SK-N-SH (cell line): ENCODE measurements around the gene MAPT. TPM values are rescaled to one million over a fixed set of nuclear protein-coding genes. Genes with fewer than 3 reads are reported as not detected.

Experiments
- CTCF ChIA-PET: fragments of 300-600, 350-600 bp; formaldehyde crosslinking; extraction: SDS; loops from one replicate; lab custom pipeline; 2021; lab: Yijun Ruan, JAX
- POLR2A ChIA-PET: fragments of 350-600 bp; sonication (Branson Sonifier 250); formaldehyde crosslinking; extraction: SDS; loops from one replicate; lab custom pipeline; 2020; ENCODE audit warnings: antibody characterized with exemption, inconsistent platforms; lab: Yijun Ruan, JAX
- DNase-seq: peaks from one replicate; pipeline ENCODE4 v3.0.0; 2012
- H2AFZ ChIP-seq: fragments of 200-600 bp; sonication (generic); 2 replicates; pipeline ENCODE4 v1.8.1; 2016; ENCODE audit warnings: antibody characterized with exemption, mild to moderate bottlenecking, low read depth
- H3F3A ChIP-seq: fragments of 200-600 bp; sonication (generic); replicated peaks from 2 replicates; pipeline ENCODE3; 2016; ENCODE audit warnings: antibody characterized with exemption, mild to moderate bottlenecking; ENCODE audit not compliant: insufficient read depth
- H3K27ac ChIP-seq, 2 experiments: fragments of 200-500 bp in 1 of 2; fragments of 200-600 bp in 1 of 2; sonication (Bioruptor generic) in 1 of 2; sonication (generic), shearing (Covaris generic) in 1 of 2; 2 replicates each; pipeline versions ENCODE4 v1.5.1 to v1.6.1; 2014 to 2016; ENCODE audit warnings: low read depth in 2 of 2, inconsistent platforms in 1 of 2, low read length in 1 of 2, mild to moderate bottlenecking in 1 of 2, mixed read lengths in 1 of 2
- H3K27me3 ChIP-seq: fragments of 200-600 bp; sonication (generic), shearing (Covaris generic); 2 replicates; pipeline ENCODE4 v1.6.1; 2016; ENCODE audit warnings: mixed run types; ENCODE audit not compliant: insufficient read depth
- H3K36me3 ChIP-seq, 2 experiments: fragments of 200-500 bp in 1 of 2; fragments of 200-600 bp in 1 of 2; sonication (Bioruptor generic) in 1 of 2; sonication (generic) in 1 of 2; replicated peaks in 1 of 2; 2 replicates each; pipeline versions ENCODE3 to v1.5.1; 2014 to 2016; ENCODE audit warnings: low read length in 1 of 2, mild to moderate bottlenecking in 1 of 2; ENCODE audit not compliant: insufficient read depth in 2 of 2, control insufficient read depth in 1 of 2
- H3K4me1 ChIP-seq, 2 experiments: fragments of 200-500 bp in 1 of 2; fragments of 200-600 bp in 1 of 2; sonication (Bioruptor generic) in 1 of 2; sonication (generic), shearing (Covaris generic) in 1 of 2; 2 replicates each; pipeline versions ENCODE4 v1.5.1 to v1.6.1; 2014 to 2016; ENCODE audit warnings: low read depth in 1 of 2, low read length in 1 of 2, mixed run types in 1 of 2; ENCODE audit not compliant: insufficient read depth in 2 of 2, control insufficient read depth in 1 of 2
- H3K4me2 ChIP-seq: fragments of 200-600 bp; sonication (generic), shearing (Covaris generic); 2 replicates; pipeline ENCODE4 v1.6.1; 2017; ENCODE audit warnings: mixed run types
- H3K4me3 ChIP-seq, 2 experiments: fragments of 200-500 bp in 1 of 2; fragments of 200-600 bp in 1 of 2; sonication (Bioruptor generic) in 1 of 2; sonication (generic), shearing (Covaris generic) in 1 of 2; 2 replicates each; pipeline versions ENCODE4 v1.5.1 to v1.8.1; 2014 to 2016; ENCODE audit warnings: low read depth in 2 of 2, inconsistent platforms in 1 of 2, low read length in 1 of 2, mild to moderate bottlenecking in 1 of 2, mixed read lengths in 1 of 2, moderate library complexity in 1 of 2
- H3K79me2 ChIP-seq: fragments of 200-600 bp; sonication (generic); 2 replicates; pipeline ENCODE4 v1.8.1; 2017; ENCODE audit warnings: mild to moderate bottlenecking; ENCODE audit not compliant: insufficient read depth
- H3K9ac ChIP-seq: fragments of 200-600 bp; sonication (generic); 2 replicates; pipeline ENCODE4 v1.6.1; 2017; ENCODE audit warnings: mixed run types
- H3K9me2 ChIP-seq: fragments of 200-600 bp; sonication (generic); 2 replicates; pipeline ENCODE4 v1.6.1; 2017; ENCODE audit warnings: mixed run types
- H3K9me3 ChIP-seq: fragments of 200-600 bp; sonication (generic); 2 replicates; pipeline ENCODE4 v1.6.1; 2017; ENCODE audit warnings: mixed run types, mild to moderate bottlenecking, moderate library complexity
- H4K20me1 ChIP-seq: fragments of 200-600 bp; sonication (generic); 2 replicates; pipeline ENCODE4 v1.6.1; 2017; ENCODE audit warnings: mild to moderate bottlenecking, mixed run types; ENCODE audit not compliant: insufficient read depth
- CHD2 ChIP-seq: fragments of 150-350 bp; IDR thresholded peaks from 2 replicates; pipeline ENCODE4 v1.6.1; 2018; ENCODE audit warnings: low read length; ENCODE audit not compliant: partially characterized antibody
- EZH2phosphoT487 ChIP-seq: fragments of 200-600 bp; sonication (generic); IDR thresholded peaks from 2 replicates; pipeline ENCODE4 v1.6.1; 2017; ENCODE audit warnings: low read depth, mixed run types, mild to moderate bottlenecking, antibody characterized with exemption, moderate library complexity, borderline replicate concordance
- FOSL2 ChIP-seq: IDR thresholded peaks from 2 replicates; pipeline ENCODE4 v1.4.0; 2012; ENCODE audit warnings: low read depth, mild to moderate bottlenecking, moderate library complexity, borderline replicate concordance
- FOXM1 ChIP-seq: IDR thresholded peaks from 2 replicates; pipeline ENCODE4 v1.4.0; 2012; ENCODE audit warnings: low read depth, mild to moderate bottlenecking
- GABPA ChIP-seq: IDR thresholded peaks from 2 replicates; pipeline ENCODE4 v1.4.0; 2012; ENCODE audit warnings: low read depth, mild to moderate bottlenecking
- GATA2 ChIP-seq: sonication (generic); formaldehyde crosslinking; IDR thresholded peaks from 2 replicates; pipeline ENCODE4 v1.5.0; 2020; ENCODE audit warnings: mild to moderate bottlenecking, missing genetic modification reagents
- IRF3 ChIP-seq: fragments of 150-350 bp; IDR thresholded peaks from 2 replicates; pipeline ENCODE4 v1.6.1; 2016; ENCODE audit warnings: mild to moderate bottlenecking, low read depth, low read length
- JUND ChIP-seq: IDR thresholded peaks from 2 replicates; pipeline ENCODE4 v1.4.0; 2012
- MEF2A ChIP-seq: IDR thresholded peaks from 2 replicates; pipeline ENCODE4 v1.4.0; 2012; ENCODE audit warnings: low read depth, borderline replicate concordance
- MXI1 ChIP-seq: IDR thresholded peaks from 2 replicates; pipeline ENCODE4 v1.6.1; 2012; ENCODE audit warnings: mild to moderate bottlenecking, low read depth, low read length, improper control_type of control experiment
- NFIC ChIP-seq: IDR thresholded peaks from 2 replicates; pipeline ENCODE4 v1.4.0; 2012; ENCODE audit warnings: borderline replicate concordance
- POLR2AphosphoS5 ChIP-seq: IDR thresholded peaks from 2 replicates; pipeline ENCODE4 v1.6.1; 2012; ENCODE audit warnings: low read depth, low read length
- RAD21 ChIP-seq: IDR thresholded peaks from 2 replicates; pipeline ENCODE4 v1.6.1; 2012; ENCODE audit warnings: mild to moderate bottlenecking, low read length
- RCOR1 ChIP-seq: fragments of 150-350 bp; IDR thresholded peaks from 2 replicates; pipeline ENCODE4 v1.6.1; 2017; ENCODE audit warnings: antibody characterized with exemption, low read length
- RFX5 ChIP-seq: IDR thresholded peaks from 2 replicates; pipeline ENCODE4 v1.6.1; 2012; ENCODE audit warnings: mild to moderate bottlenecking, improper control_type of control experiment, low read length
- RXRA ChIP-seq: IDR thresholded peaks from 2 replicates; pipeline ENCODE4 v1.4.0; 2012; ENCODE audit warnings: low read depth, mild to moderate bottlenecking, borderline replicate concordance
- SMC3 ChIP-seq: IDR thresholded peaks from 2 replicates; pipeline ENCODE4 v1.6.1; 2012; ENCODE audit warnings: low read depth, low read length, improper control_type of control experiment
- TAF1 ChIP-seq: IDR thresholded peaks from 2 replicates; pipeline ENCODE4 v1.6.1; 2012; ENCODE audit warnings: low read depth, mild to moderate bottlenecking, low read length, moderate library complexity, borderline replicate concordance
- TCF12 ChIP-seq: IDR thresholded peaks from 2 replicates; pipeline ENCODE4 v1.4.0; 2012
- USF1 ChIP-seq: IDR thresholded peaks from 2 replicates; pipeline ENCODE4 v1.4.0; 2012; ENCODE audit warnings: low read depth, borderline replicate concordance
- USF2 ChIP-seq: fragments of 150-350 bp; IDR thresholded peaks from 2 replicates; pipeline ENCODE4 v1.6.1; 2017; ENCODE audit warnings: antibody characterized with exemption, low read length, low read depth, borderline replicate concordance
- ZBTB33 ChIP-seq: IDR thresholded peaks from 2 replicates; pipeline ENCODE4 v1.4.0; 2012; ENCODE audit warnings: low read depth, borderline replicate concordance
- WGBS: methylation state at CpG from one replicate; pipeline ENCODE4 v1.1.6; 2017; ENCODE audit warnings: low lambda C conversion rate; 5-methylcytosine and 5-hydroxymethylcytosine counted together
- polyA plus RNA-seq, 3 experiments: library from polyadenylated mRNA; depleted of rRNA; stranded (reverse); fragments of >200 nt; gene quantifications; 2 replicates each; pipeline ENCODE4 v1.2.3, GENCODE V29; 2012
- TF ChIP-seq, protein P1 (sequence below): fragments of 200-600 bp; sonication (generic); IDR thresholded peaks from 2 replicates; pipeline ENCODE4 v1.6.1; 2017; ENCODE audit warnings: antibody characterized with exemption, mild to moderate bottlenecking, moderate library complexity

Gene MAPT
- polyA plus RNA-seq, 1 of the 3 experiments (the other 2 are of a cell fraction) = 0.74 TPM

DNA sequence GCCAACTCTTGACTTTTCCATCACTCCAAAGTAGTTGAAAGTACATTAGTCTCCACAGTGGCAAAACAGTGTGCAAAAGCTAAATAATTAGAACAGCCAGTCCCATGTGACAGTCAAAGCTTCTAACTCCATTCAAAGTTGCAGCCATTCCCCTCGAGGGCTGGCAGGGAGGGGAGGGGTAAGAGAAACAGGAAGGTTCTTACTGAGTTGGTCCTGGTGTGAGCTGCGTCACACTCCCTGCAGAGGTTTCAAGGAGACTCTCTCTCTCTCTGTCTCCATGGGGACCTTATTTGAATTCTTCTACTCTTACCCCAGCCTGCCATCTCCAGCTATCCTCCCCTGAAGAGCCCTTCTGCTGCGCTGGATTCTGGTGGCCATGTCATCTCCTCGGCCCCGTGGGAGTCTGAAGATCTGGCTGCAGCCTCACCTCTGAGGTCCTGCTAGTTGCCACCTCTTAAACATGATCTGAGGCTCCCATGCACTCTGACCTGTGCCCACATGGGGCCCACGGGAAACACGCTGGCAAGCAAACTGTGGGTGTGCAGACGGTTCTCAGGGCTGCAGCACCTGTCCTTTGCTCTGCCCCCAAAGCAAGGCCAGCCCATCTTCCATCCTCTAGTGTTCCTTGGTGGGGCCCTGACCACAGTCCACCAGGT lies 81.4 kb downstream of the MAPT start:
- H2AFZ ChIP-seq = no peak overlapping the region
- no peaks in the 10 kb centered on the region for H3K9me3 ChIP-seq
- CTCF ChIA-PET = interaction anchor here (2.3 kb wide), 1 partner anchor 26 kb away, joined by 13 read pairs; no protein-coding TSS in a partner anchor
- no peak overlapping the region for H3K4me3 ChIP-seq
- no peaks in the 10 kb centered on the region for H3K79me2 ChIP-seq
- WGBS = 62% methylated on average over 8 of the region's 8 CpGs
- POLR2A ChIA-PET = no interaction called here
- TF ChIP-seq RAD21 (no peak), GABPA (no peak), ZBTB33 (no peak), MXI1 (no peak), TAF1 (no peak), TCF12 (no peak), RCOR1 (no peak), CHD2 (no peak), EZH2phosphoT487 (no peak), IRF3 (no peak)
- TF ChIP-seq, protein P1, sequence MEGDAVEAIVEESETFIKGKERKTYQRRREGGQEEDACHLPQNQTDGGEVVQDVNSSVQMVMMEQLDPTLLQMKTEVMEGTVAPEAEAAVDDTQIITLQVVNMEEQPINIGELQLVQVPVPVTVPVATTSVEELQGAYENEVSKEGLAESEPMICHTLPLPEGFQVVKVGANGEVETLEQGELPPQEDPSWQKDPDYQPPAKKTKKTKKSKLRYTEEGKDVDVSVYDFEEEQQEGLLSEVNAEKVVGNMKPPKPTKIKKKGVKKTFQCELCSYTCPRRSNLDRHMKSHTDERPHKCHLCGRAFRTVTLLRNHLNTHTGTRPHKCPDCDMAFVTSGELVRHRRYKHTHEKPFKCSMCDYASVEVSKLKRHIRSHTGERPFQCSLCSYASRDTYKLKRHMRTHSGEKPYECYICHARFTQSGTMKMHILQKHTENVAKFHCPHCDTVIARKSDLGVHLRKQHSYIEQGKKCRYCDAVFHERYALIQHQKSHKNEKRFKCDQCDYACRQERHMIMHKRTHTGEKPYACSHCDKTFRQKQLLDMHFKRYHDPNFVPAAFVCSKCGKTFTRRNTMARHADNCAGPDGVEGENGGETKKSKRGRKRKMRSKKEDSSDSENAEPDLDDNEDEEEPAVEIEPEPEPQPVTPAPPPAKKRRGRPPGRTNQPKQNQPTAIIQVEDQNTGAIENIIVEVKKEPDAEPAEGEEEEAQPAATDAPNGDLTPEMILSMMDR = no peak
- no peak for DNase-seq
- no peaks in the 10 kb centered on the region for H3K9me2 ChIP-seq
- no peaks in the 10 kb centered on the region; a peak in 1 of 4 replicates for H3K4me1 ChIP-seq
- no peaks in the 10 kb centered on the region for H3K36me3 ChIP-seq
- H3K27ac ChIP-seq = no peak overlapping the region
- H3K9ac ChIP-seq = no peak overlapping the region
- H3K27me3 ChIP-seq = no peaks in the 10 kb centered on the region
- H3F3A ChIP-seq = no peaks in the 10 kb centered on the region
- no peak overlapping the region for H3K4me2 ChIP-seq
- H4K20me1 ChIP-seq = no peaks in the 10 kb centered on the region

DNA sequence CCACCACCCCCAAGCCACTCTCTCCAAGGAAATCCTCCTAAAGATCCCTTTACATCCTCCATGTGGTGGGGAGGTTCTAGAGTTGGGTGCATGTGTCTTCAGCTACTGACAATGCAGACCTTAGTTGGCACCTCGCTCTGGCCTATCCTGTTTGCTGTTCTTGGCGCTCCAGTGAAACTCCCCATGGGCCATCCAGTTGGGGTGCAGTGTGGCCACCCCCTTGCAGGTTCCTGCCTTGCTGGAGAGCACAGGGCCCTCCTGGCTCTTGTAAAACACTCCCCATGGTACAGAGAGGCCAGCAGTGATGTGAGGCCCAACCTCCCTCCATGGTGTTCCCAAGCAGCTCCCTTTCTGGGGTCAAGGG lies 82.0 kb downstream of the MAPT start:
- H3K36me3 ChIP-seq = no peaks in the 10 kb centered on the region
- no peaks in the 10 kb centered on the region; a peak in 1 of 4 replicates for H3K4me1 ChIP-seq
- POLR2A ChIA-PET = no interaction called here
- no peak overlapping the region for H3K4me3 ChIP-seq
- CTCF ChIA-PET = interaction anchor here (2.3 kb wide), 1 partner anchor 25 kb away, joined by 13 read pairs; no protein-coding TSS in a partner anchor
- no peaks in the 10 kb centered on the region for H3F3A ChIP-seq
- H2AFZ ChIP-seq = no peak overlapping the region
- no peak for DNase-seq
- no peaks in the 10 kb centered on the region for H4K20me1 ChIP-seq
- no CpG with 5 or more reads among the region's 2 CpGs for WGBS
- no peaks in the 10 kb centered on the region for H3K79me2 ChIP-seq
- no peaks in the 10 kb centered on the region for H3K27me3 ChIP-seq
- H3K9me3 ChIP-seq = no peaks in the 10 kb centered on the region
- H3K27ac ChIP-seq = no peak overlapping the region
- H3K9me2 ChIP-seq = no peaks in the 10 kb centered on the region
- H3K9ac ChIP-seq = no peak overlapping the region
- H3K4me2 ChIP-seq = no peak overlapping the region
- TF ChIP-seq GABPA (no peak), RFX5 (no peak), GATA2 (CRISPR knock-in tag) (no peak), USF2 (no peak), MEF2A (no peak), POLR2AphosphoS5 (no peak), USF1 (no peak), FOXM1 (no peak), JUND (no peak), FOSL2 (no peak), NFIC (no peak), TAF1 (no peak), SMC3 (no peak), RXRA (no peak)
